ENCODE results near the gene TIMM29. TPM values are rescaled to one million over a fixed set of nuclear protein-coding genes. Genes with fewer than 3 reads are reported as not detected.

TIMM29 gene
- 15.3 TPM for total RNA-seq
- long read RNA-seq, transcript TIMM29-201 (2 exons, 1,425 nt): major isoform, 6 of 6 reads
- long read RNA-seq, partial matches to known transcripts: 0 of 6 reads
- long read RNA-seq, other reads (novel, unspliced or antisense): 0 of 6 reads

GRCh38 chr19:10928563-10929401 is at the start of gene TIMM29, which contains the start of gene YIPF2:
TSS of gene TIMM29 (plus strand) at chr19:10928811. CDS start at chr19:10928823, 12 bp downstream.
TSS of gene YIPF2 (minus strand) at chr19:10928639. CDS start at chr19:10928410, 229 bp downstream.
- peak; percentile 97 for ATAC-seq
- intact Hi-C loops (cut with DNase I): loop anchor here (2.0 kb wide), 1 partner anchor 58 kb away; the partner anchor contains the start of gene CARM1
- DNase-seq (ENCODE audit: missing footprints): peak; percentile 96

- peak; percentile 15 for ATAC-seq
- no peak for DNase-seq (ENCODE audit: missing footprints)
- intact Hi-C loops (cut with DNase I): no loop called here
Measured at GRCh38 chr19:10881403-10882107, 47.1 kb upstream of the TIMM29 start.

GRCh38 chr19:10882108-10882457 is 46.5 kb upstream of the TIMM29 start:
- ATAC-seq: peak; percentile 79
- DNase-seq (ENCODE audit: missing footprints): no peak
- intact Hi-C loops (cut with DNase I): no loop called here

- no peak for ATAC-seq
- intact Hi-C loops (cut with DNase I): no loop called here
- DNase-seq (ENCODE audit: missing footprints): no peak
Measured at GRCh38 chr19:10884274-10884673, 44.3 kb upstream of the TIMM29 start.

GRCh38 chr19:10885201-10886169 is 43.1 kb upstream of the TIMM29 start:
- intact Hi-C loops (cut with DNase I): no loop called here
- DNase-seq (ENCODE audit: missing footprints) (no peak), ATAC-seq (no peak)

GRCh38 chr19:10887616-10888367 is 40.8 kb upstream of the TIMM29 start:
- ATAC-seq: no peak
- intact Hi-C loops (cut with DNase I): no loop called here
- no peak for DNase-seq (ENCODE audit: missing footprints)

- ATAC-seq (no peak), DNase-seq (ENCODE audit: missing footprints) (no peak)
- intact Hi-C loops (cut with DNase I): no loop called here
Measured at GRCh38 chr19:10888421-10888866, 40.2 kb upstream of the TIMM29 start.

GRCh38 chr19:10889880-10890279 is 38.7 kb upstream of the TIMM29 start:
- no peak for ATAC-seq
- intact Hi-C loops (cut with DNase I): no loop called here
- DNase-seq (ENCODE audit: missing footprints): no peak

GRCh38 chr19:10891405-10892086 is 37.1 kb upstream of the TIMM29 start:
- intact Hi-C loops (cut with DNase I): no loop called here
- ATAC-seq (peak; percentile 43), DNase-seq (ENCODE audit: missing footprints) (peak; percentile 79)

GRCh38 chr19:10892256-10892655 is 36.4 kb upstream of the TIMM29 start:
- DNase-seq (ENCODE audit: missing footprints) (no peak), ATAC-seq (peak; percentile 75)
- intact Hi-C loops (cut with DNase I): no loop called here

- ATAC-seq (no peak), DNase-seq (ENCODE audit: missing footprints) (no peak)
- intact Hi-C loops (cut with DNase I): no loop called here
Measured at GRCh38 chr19:10894911-10895213, 33.7 kb upstream of the TIMM29 start.

GRCh38 chr19:10895363-10895762 is 33.2 kb upstream of the TIMM29 start:
- DNase-seq (ENCODE audit: missing footprints): no peak
- intact Hi-C loops (cut with DNase I): no loop called here
- ATAC-seq: no peak

- ATAC-seq (no peak), DNase-seq (ENCODE audit: missing footprints) (no peak)
Measured at GRCh38 chr19:10895920-10896319, 32.7 kb upstream of the TIMM29 start.

GRCh38 chr19:10896851-10897526 is 31.6 kb upstream of the TIMM29 start:
- intact Hi-C loops (cut with DNase I): no loop called here
- ATAC-seq: no peak
- no peak for DNase-seq (ENCODE audit: missing footprints)

More at GRCh38 chr19:10895920-10896319, 32.7 kb upstream of the TIMM29 start:
- intact Hi-C loops (cut with DNase I): no loop called here

- DNase-seq (ENCODE audit: missing footprints) (no peak), ATAC-seq (peak; percentile 22)
- intact Hi-C loops (cut with DNase I): no loop called here
Measured at GRCh38 chr19:10898633-10899032, 30.0 kb upstream of the TIMM29 start.

- DNase-seq (ENCODE audit: missing footprints): no peak
- intact Hi-C loops (cut with DNase I): no loop called here
- peak; percentile 85 for ATAC-seq
Measured at GRCh38 chr19:10899151-10899653, 29.4 kb upstream of the TIMM29 start.

- intact Hi-C loops (cut with DNase I): no loop called here
- ATAC-seq (no peak), DNase-seq (ENCODE audit: missing footprints) (no peak)
Measured at GRCh38 chr19:10907925-10908324, 20.7 kb upstream of the TIMM29 start.
